ENCODE data around the gene CCNF.

DNA sequence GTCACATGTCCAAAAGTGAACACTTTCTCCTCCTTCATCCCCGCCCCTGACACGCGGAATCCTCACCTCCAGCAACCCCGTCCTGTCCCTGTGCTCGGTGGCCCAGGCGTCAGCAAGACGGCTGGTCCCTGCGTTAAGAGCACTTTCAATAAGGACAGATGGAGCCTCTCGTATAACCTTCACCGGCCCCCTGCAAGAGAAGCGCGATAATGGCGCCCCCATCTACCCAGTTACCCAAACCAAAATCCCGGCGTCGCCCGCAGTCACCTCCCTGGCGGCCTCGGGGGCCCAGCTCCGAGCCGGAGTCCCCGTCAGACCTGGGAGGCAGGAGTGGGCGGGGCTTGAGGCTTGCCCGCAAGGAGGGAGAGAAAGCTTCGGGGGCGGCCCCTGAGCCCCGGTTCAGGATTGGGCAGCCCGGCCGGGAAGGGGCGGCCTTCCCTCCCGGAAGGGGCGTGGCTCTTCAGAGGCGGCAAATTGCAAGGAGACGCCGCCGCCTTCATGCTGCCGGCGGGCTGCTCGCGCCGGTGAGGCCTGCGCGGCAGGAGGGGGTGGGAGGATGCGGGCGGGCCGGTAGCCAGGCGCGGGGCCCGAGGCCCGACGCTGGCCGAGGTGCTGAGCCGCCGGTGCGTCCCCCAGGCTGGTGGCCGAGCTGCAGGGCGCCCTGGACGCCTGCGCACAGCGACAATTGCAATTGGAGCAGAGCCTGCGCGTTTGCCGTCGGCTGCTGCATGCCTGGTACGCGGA lies 30.6 kb downstream of the CCNF start, which contains the start of gene TEDC2:
- no peak for TF ChIP-seq POLR2A (IDR thresholded peaks at IDR 0.05)
- TF ChIP-seq, protein P1, sequence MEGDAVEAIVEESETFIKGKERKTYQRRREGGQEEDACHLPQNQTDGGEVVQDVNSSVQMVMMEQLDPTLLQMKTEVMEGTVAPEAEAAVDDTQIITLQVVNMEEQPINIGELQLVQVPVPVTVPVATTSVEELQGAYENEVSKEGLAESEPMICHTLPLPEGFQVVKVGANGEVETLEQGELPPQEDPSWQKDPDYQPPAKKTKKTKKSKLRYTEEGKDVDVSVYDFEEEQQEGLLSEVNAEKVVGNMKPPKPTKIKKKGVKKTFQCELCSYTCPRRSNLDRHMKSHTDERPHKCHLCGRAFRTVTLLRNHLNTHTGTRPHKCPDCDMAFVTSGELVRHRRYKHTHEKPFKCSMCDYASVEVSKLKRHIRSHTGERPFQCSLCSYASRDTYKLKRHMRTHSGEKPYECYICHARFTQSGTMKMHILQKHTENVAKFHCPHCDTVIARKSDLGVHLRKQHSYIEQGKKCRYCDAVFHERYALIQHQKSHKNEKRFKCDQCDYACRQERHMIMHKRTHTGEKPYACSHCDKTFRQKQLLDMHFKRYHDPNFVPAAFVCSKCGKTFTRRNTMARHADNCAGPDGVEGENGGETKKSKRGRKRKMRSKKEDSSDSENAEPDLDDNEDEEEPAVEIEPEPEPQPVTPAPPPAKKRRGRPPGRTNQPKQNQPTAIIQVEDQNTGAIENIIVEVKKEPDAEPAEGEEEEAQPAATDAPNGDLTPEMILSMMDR (IDR thresholded peaks at IDR 0.05), result no peak

Data from thyroid gland (tissue), 4 donors.